DOHH2 (cell line): ENCODE results near the gene TBC1D14.

Experiments used
- H3F3A ChIP-seq: fragments of 200-600 bp; sonication (generic), shearing (Covaris generic); 2 replicates; pipeline ENCODE4 v1.6.0; 2016; ENCODE audit warnings: antibody characterized with exemption, mild to moderate bottlenecking; ENCODE audit not compliant: control insufficient read depth, insufficient read depth
- H3K27ac ChIP-seq: fragments of 200-600 bp; sonication (generic); 2 replicates; pipeline ENCODE4 v1.5.1; 2014; ENCODE audit warnings: low read depth, mild to moderate bottlenecking, low read length, moderate library complexity
- H3K27me3 ChIP-seq: fragments of 200-600 bp; sonication (generic); 2 replicates; pipeline ENCODE4 v1.6.1; 2014; ENCODE audit warnings: mild to moderate bottlenecking, low read length, mixed read lengths; ENCODE audit not compliant: control insufficient read depth
- H3K36me3 ChIP-seq: fragments of 200-600 bp; sonication (generic); 2 replicates; pipeline ENCODE4 v1.6.1; 2014; ENCODE audit warnings: mild to moderate bottlenecking, low read length, moderate library complexity, mixed read lengths; ENCODE audit not compliant: control insufficient read depth
- H3K4me1 ChIP-seq: fragments of 200-600 bp; sonication (generic); 2 replicates; pipeline ENCODE4 v1.6.1; 2014; ENCODE audit warnings: mild to moderate bottlenecking, low read length, mixed read lengths; ENCODE audit not compliant: control insufficient read depth
- H3K4me2 ChIP-seq: fragments of 200-600 bp; sonication (generic); 2 replicates; pipeline ENCODE4 v1.6.0; 2014; ENCODE audit warnings: mild to moderate bottlenecking, low read length, moderate library complexity
- H3K4me3 ChIP-seq: fragments of 200-600 bp; sonication (generic); 2 replicates; pipeline ENCODE4 v1.5.1; 2014; ENCODE audit warnings: mild to moderate bottlenecking, low read length, mixed read lengths
- H3K79me2 ChIP-seq: fragments of 200-600 bp; sonication (generic); 2 replicates; pipeline ENCODE4 v1.6.1; 2014; ENCODE audit warnings: mild to moderate bottlenecking, low read length, mixed read lengths; ENCODE audit not compliant: control insufficient read depth
- H3K9me2 ChIP-seq: fragments of 200-600 bp; sonication (generic); replicated peaks from 2 replicates; pipeline ENCODE4 v1.6.1; 2014; ENCODE audit warnings: mild to moderate bottlenecking, low read length, mixed read lengths; ENCODE audit not compliant: control insufficient read depth
- H3K9me3 ChIP-seq: fragments of 200-600 bp; sonication (generic); 2 replicates; pipeline ENCODE4 v1.6.1; 2014; ENCODE audit warnings: antibody characterized with exemption, low read length, mixed read lengths; ENCODE audit not compliant: control insufficient read depth, insufficient read depth
- H4K20me1 ChIP-seq: fragments of 200-600 bp; sonication (generic); 2 replicates; pipeline ENCODE4 v1.6.0; 2014; ENCODE audit warnings: low read depth, mild to moderate bottlenecking, antibody characterized with exemption, low read length, moderate library complexity; ENCODE audit not compliant: control insufficient read depth, insufficient read depth
- CTCF ChIP-seq: fragments of 200-600 bp; sonication (generic); IDR thresholded peaks from one replicate; pipeline ENCODE4 v1.5.1; 2014; ENCODE audit warnings: antibody characterized with exemption, mild to moderate bottlenecking, low read depth, low read length; ENCODE audit not compliant: poor library complexity, severe bottlenecking
- EZH2phosphoT487 ChIP-seq: fragments of 200-600 bp; sonication (generic); IDR thresholded peaks from 2 replicates; pipeline ENCODE4 v1.6.1; 2017; ENCODE audit warnings: borderline replicate concordance, mild to moderate bottlenecking, antibody characterized with exemption, low read length, moderate library complexity, mixed read lengths

TBC1D14 gene

GRCh38 chr4:6909113-6909969 lies at the start of gene TBC1D14:
TSS of gene TBC1D14 (plus strand) at chr4:6909826. CDS start at chr4:6923390, 13,564 bp downstream.
- Histone ChIP-seq H3K27ac (peak within 1 kb of the TSS; percentile 81), H3K4me1 (peaks cover 53% of the 10 kb centered on the region), H3F3A (no peaks in the 10 kb centered on the region), H3K4me3 (peak within 1 kb of the TSS; percentile 96), H3K36me3 (peaks cover 7% of the 10 kb centered on the region), H3K4me2 (peak within 1 kb of the TSS; percentile 100), H3K9me2 (no peaks in the 10 kb centered on the region), H3K9me3 (no peaks in the 10 kb centered on the region), H3K27me3 (peaks cover 4% of the 10 kb centered on the region), H3K79me2 (peaks cover 43% of the 10 kb centered on the region), H4K20me1 (peaks cover 11% of the 10 kb centered on the region)
- TF ChIP-seq CTCF (no peak), EZH2phosphoT487 (no peak)

- Histone ChIP-seq H3K36me3 (peaks cover 26% of the 10 kb centered on the region), H3K9me3 (no peaks in the 10 kb centered on the region), H4K20me1 (no peaks in the 10 kb centered on the region), H3F3A (peaks cover 4% of the 10 kb centered on the region), H3K4me2 (no peak overlapping the region), H3K27me3 (no peaks in the 10 kb centered on the region), H3K27ac (no peak overlapping the region), H3K79me2 (no peaks in the 10 kb centered on the region), H3K4me1 (peaks cover 9% of the 10 kb centered on the region), H3K9me2 (no peaks in the 10 kb centered on the region), H3K4me3 (no peak overlapping the region)
- TF ChIP-seq CTCF (no peak), EZH2phosphoT487 (no peak)
These were observed 41.2 kb upstream of the TBC1D14 start for GRCh38 chr4:6868386-6868785.

GRCh38 chr4:6869944-6870343 lies 39.7 kb upstream of the TBC1D14 start:
- H3K4me2 ChIP-seq, result no peak overlapping the region
- no peaks in the 10 kb centered on the region for H3K79me2 ChIP-seq
- H3K4me1 ChIP-seq, result peaks cover 9% of the 10 kb centered on the region
- no peaks in the 10 kb centered on the region for H3K9me3 ChIP-seq
- no peak overlapping the region for H3K4me3 ChIP-seq
- H3K36me3 ChIP-seq, result peaks cover 26% of the 10 kb centered on the region
- H3K9me2 ChIP-seq, result no peaks in the 10 kb centered on the region
- no peaks in the 10 kb centered on the region for H4K20me1 ChIP-seq
- no peaks in the 10 kb centered on the region for H3K27me3 ChIP-seq
- H3K27ac ChIP-seq, result no peak overlapping the region
- TF ChIP-seq EZH2phosphoT487 (no peak), CTCF (no peak)
- H3F3A ChIP-seq, result peaks cover 4% of the 10 kb centered on the region; the same call in 1 of the 2 replicates
